Neural progenitor cell (in vitro differentiated cells): ENCODE data around the gene LGI1. TPM values are rescaled to one million over a fixed set of nuclear protein-coding genes. Genes with fewer than 3 reads are reported as not detected.

Experiments used
- DNase-seq: peaks from one replicate; pipeline ENCODE4 v3.0.0-alpha.2; 2016; ENCODE audit warnings: low spot score
- H2AFZ ChIP-seq: fragments of 200-600 bp; sonication (generic); replicated peaks from 2 replicates; pipeline ENCODE4 v1.6.1; 2016; ENCODE audit warnings: antibody characterized with exemption
- H3F3A ChIP-seq: fragments of 200-600 bp; sonication (generic); 2 replicates; pipeline ENCODE4 v1.6.1; 2016; ENCODE audit warnings: antibody characterized with exemption, low read depth
- H3K27ac ChIP-seq: fragments of 200-600 bp; sonication (generic); 2 replicates; pipeline ENCODE4 v1.5.1; 2016; ENCODE audit warnings: mild to moderate bottlenecking
- H3K27me3 ChIP-seq: fragments of 200-600 bp; sonication (generic); 2 replicates; pipeline ENCODE4 v1.6.1; 2016; ENCODE audit warnings: mild to moderate bottlenecking, moderate library complexity
- H3K36me3 ChIP-seq: fragments of 200-600 bp; sonication (generic); 2 replicates; pipeline ENCODE4 v1.5.1; 2016
- H3K4me1 ChIP-seq: fragments of 200-600 bp; sonication (generic); 2 replicates; pipeline ENCODE4 v1.6.1; 2016; ENCODE audit warnings: mixed run types
- H3K4me2 ChIP-seq: fragments of 200-600 bp; sonication (generic); 2 replicates; pipeline ENCODE4 v1.6.1; 2016
- H3K4me3 ChIP-seq: fragments of 200-600 bp; sonication (generic); 2 replicates; pipeline ENCODE4 v1.5.1; 2016
- H3K79me2 ChIP-seq: fragments of 200-600 bp; sonication (generic); 2 replicates; pipeline ENCODE4 v1.6.1; 2016; ENCODE audit warnings: low read depth
- H3K9ac ChIP-seq: fragments of 200-600 bp; sonication (generic); 2 replicates; pipeline ENCODE4 v1.6.1; 2016
- H3K9me3 ChIP-seq: fragments of 200-600 bp; sonication (generic); 2 replicates; pipeline ENCODE4 v1.5.1; 2016; ENCODE audit warnings: low read depth
- H4K20me1 ChIP-seq: fragments of 200-600 bp; sonication (generic); 2 replicates; pipeline ENCODE4 v1.6.1; 2016; ENCODE audit warnings: low read depth
- H3K27ac Mint-ChIP-seq: 3 replicates; pipeline ENCODE4 v1.8.0; 2021; ENCODE audit warnings: mixed read lengths
- H3K27me3 Mint-ChIP-seq: 2 replicates; pipeline ENCODE4 v1.8.0; 2022; ENCODE audit warnings: low read depth, mild to moderate bottlenecking, inconsistent platforms, moderate library complexity, mixed read lengths; ENCODE audit not compliant: insufficient read depth
- H3K36me3 Mint-ChIP-seq: 3 replicates; pipeline ENCODE4 v1.8.0; 2021; ENCODE audit warnings: mixed read lengths
- H3K4me1 Mint-ChIP-seq: 3 replicates; pipeline ENCODE4 v1.8.0; 2021; ENCODE audit warnings: mixed read lengths
- H3K4me3 Mint-ChIP-seq: 3 replicates; pipeline ENCODE4 v1.8.0; 2021; ENCODE audit warnings: mild to moderate bottlenecking, moderate library complexity, mixed read lengths
- H3K9me3 Mint-ChIP-seq: 3 replicates; pipeline ENCODE4 v1.8.0; 2020; ENCODE audit warnings: mixed read lengths
- EZH2 ChIP-seq: fragments of 200-600 bp; sonication (generic); IDR thresholded peaks from 2 replicates; pipeline ENCODE4 v1.6.1; 2017; ENCODE audit warnings: antibody characterized with exemption, mild to moderate bottlenecking, moderate library complexity
- EZH2phosphoT487 ChIP-seq: fragments of 200-600 bp; sonication (generic); IDR thresholded peaks from 2 replicates; pipeline ENCODE4 v1.6.1; 2017; ENCODE audit warnings: antibody characterized with exemption
- total RNA-seq: library from RNA; depleted of rRNA; stranded (reverse); fragments of >200 nt; gene quantifications from 2 replicates; pipeline ENCODE4 v1.2.3, GENCODE V29; 2015; ENCODE audit warnings: low replicate concordance
- TF ChIP-seq, protein P1 (sequence below): fragments of 200-600 bp; sonication (generic); IDR thresholded peaks from 2 replicates; pipeline ENCODE4 v1.5.1; 2017; ENCODE audit warnings: antibody characterized with exemption, mild to moderate bottlenecking

LGI1 gene
- total RNA-seq, 1 donor from 2014 or later: 20.2 TPM

DNA sequence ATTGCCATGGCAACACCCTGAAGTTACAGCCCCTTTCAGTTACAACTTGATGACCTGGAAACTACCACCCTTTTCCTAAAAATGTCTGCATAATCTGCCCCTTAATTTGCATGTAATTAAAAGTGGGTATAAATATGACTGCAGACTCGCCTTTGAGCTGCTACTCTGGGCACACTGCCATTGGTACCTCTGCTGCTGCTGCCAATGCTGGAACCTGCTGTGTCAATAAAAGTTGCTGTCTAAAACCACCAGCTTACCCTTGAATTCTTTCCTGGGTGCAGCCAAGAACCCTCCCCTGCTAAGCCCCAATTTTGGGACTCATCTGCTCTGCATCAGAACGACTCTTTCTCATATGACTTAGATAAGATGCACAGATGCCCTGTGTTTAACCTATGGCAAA lies 45.1 kb upstream of the LGI1 start:
- H3K4me2 ChIP-seq: no peak overlapping the region
- H2AFZ ChIP-seq: no peak overlapping the region
- H3K4me3 ChIP-seq: no peak overlapping the region
- H3K4me1 Mint-ChIP-seq: no peaks in the 10 kb centered on the region
- H3K27me3 Mint-ChIP-seq: peaks cover 7% of the 10 kb centered on the region
- H3K36me3 ChIP-seq: no peaks in the 10 kb centered on the region
- no peaks in the 10 kb centered on the region for H3K4me1 ChIP-seq
- H3K4me3 Mint-ChIP-seq: no peak overlapping the region
- no peaks in the 10 kb centered on the region for H4K20me1 ChIP-seq
- H3K27ac ChIP-seq: no peak overlapping the region
- H3K79me2 ChIP-seq: no peaks in the 10 kb centered on the region
- peaks cover 9% of the 10 kb centered on the region for H3K9me3 Mint-ChIP-seq
- DNase-seq: no peak
- H3K36me3 Mint-ChIP-seq: peaks cover 7% of the 10 kb centered on the region
- H3K27me3 ChIP-seq: no peaks in the 10 kb centered on the region
- no peaks in the 10 kb centered on the region for H3K9me3 ChIP-seq
- peak overlapping the region; percentile 23 for H3K27ac Mint-ChIP-seq
- no peak overlapping the region for H3K9ac ChIP-seq
- H3F3A ChIP-seq: no peaks in the 10 kb centered on the region
- TF ChIP-seq EZH2phosphoT487 (no peak), EZH2 (no peak)
- TF ChIP-seq, protein P1, sequence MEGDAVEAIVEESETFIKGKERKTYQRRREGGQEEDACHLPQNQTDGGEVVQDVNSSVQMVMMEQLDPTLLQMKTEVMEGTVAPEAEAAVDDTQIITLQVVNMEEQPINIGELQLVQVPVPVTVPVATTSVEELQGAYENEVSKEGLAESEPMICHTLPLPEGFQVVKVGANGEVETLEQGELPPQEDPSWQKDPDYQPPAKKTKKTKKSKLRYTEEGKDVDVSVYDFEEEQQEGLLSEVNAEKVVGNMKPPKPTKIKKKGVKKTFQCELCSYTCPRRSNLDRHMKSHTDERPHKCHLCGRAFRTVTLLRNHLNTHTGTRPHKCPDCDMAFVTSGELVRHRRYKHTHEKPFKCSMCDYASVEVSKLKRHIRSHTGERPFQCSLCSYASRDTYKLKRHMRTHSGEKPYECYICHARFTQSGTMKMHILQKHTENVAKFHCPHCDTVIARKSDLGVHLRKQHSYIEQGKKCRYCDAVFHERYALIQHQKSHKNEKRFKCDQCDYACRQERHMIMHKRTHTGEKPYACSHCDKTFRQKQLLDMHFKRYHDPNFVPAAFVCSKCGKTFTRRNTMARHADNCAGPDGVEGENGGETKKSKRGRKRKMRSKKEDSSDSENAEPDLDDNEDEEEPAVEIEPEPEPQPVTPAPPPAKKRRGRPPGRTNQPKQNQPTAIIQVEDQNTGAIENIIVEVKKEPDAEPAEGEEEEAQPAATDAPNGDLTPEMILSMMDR: no peak

DNA sequence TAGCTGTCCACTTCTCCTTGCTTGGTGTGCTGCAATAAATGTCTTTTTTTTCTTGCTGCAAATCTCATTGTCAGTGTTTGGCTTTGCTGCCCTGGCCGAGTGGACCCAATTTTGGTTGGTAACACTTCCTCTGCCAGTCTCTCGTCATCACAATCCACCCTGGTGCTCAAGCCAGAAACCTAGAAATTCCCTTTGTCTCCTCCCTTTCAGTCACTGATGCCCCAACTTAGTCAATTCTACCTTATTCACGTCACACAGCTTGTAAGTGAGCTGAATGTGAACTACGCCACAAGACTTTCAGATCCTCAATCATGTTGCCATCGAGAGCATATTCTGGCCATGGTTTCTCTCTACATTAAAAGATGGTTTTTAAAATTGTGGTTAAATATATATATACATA lies 42.4 kb upstream of the LGI1 start:
- Mint-ChIP-seq H3K4me1 (peaks cover 9% of the 10 kb centered on the region), H3K9me3 (peaks cover 9% of the 10 kb centered on the region), H3K27me3 (peaks cover 7% of the 10 kb centered on the region), H3K27ac (no peak overlapping the region), H3K4me3 (no peak overlapping the region), H3K36me3 (peaks cover 7% of the 10 kb centered on the region)
- Histone ChIP-seq H3K36me3 (no peaks in the 10 kb centered on the region), H4K20me1 (no peaks in the 10 kb centered on the region), H3K4me2 (no peak overlapping the region), H3K9ac (no peak overlapping the region), H3K79me2 (no peaks in the 10 kb centered on the region), H3K27me3 (no peaks in the 10 kb centered on the region), H3F3A (no peaks in the 10 kb centered on the region), H2AFZ (no peak overlapping the region), H3K4me3 (no peak overlapping the region), H3K27ac (no peak overlapping the region), H3K9me3 (no peaks in the 10 kb centered on the region), H3K4me1 (peaks cover 6% of the 10 kb centered on the region)
- TF ChIP-seq EZH2phosphoT487 (no peak), EZH2 (no peak)
- TF ChIP-seq, protein P1: no peak
- DNase-seq: no peak

DNA sequence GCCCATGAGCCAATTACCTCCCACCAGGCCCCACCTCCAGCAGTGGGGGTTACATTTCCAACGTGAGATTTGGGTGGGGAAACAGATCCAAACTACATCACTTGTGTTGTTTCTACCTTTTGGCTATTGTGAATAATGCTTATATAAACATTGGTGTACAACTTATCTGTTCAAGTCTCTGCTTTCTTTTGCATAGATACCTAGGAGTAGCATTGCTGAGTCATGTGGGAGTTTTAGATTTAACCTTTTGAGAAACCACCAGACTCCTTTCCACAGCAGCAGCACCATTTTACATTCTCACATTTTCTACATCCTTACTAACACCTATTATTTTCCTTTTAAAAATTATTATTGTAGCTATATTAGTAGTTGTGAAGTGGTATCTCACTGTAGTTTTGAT lies 41.0 kb upstream of the LGI1 start:
- Histone ChIP-seq H3K79me2 (no peaks in the 10 kb centered on the region), H3K27ac (no peak overlapping the region), H2AFZ (no peak overlapping the region), H3F3A (no peaks in the 10 kb centered on the region), H3K9me3 (no peaks in the 10 kb centered on the region), H3K4me3 (no peak overlapping the region), H4K20me1 (no peaks in the 10 kb centered on the region), H3K4me1 (peaks cover 6% of the 10 kb centered on the region), H3K36me3 (no peaks in the 10 kb centered on the region), H3K9ac (no peak overlapping the region), H3K27me3 (no peaks in the 10 kb centered on the region), H3K4me2 (no peak overlapping the region)
- Mint-ChIP-seq H3K4me1 (peaks cover 9% of the 10 kb centered on the region), H3K27ac (no peak overlapping the region), H3K27me3 (peaks cover 7% of the 10 kb centered on the region), H3K9me3 (peaks cover 9% of the 10 kb centered on the region), H3K36me3 (peaks cover 7% of the 10 kb centered on the region), H3K4me3 (no peak overlapping the region)
- no peak for DNase-seq
- no peak for TF ChIP-seq EZH2phosphoT487
- TF ChIP-seq, protein P1: no peak
- TF ChIP-seq EZH2: no peak
